Uterus (tissue), 2 donors: ENCODE results near the gene FGF14.

Experiments
- CTCF ChIP-seq, 4 experiments: fragments of 200-600 bp in 2 of 4; fragments of 450-650 bp in 2 of 4; sonication (generic) in 2 of 4; IDR thresholded peaks; one replicate each; pipeline ENCODE4 v1.5.1; 2016 to 2019; ENCODE audit warnings: antibody characterized with exemption in 4 of 4, mild to moderate bottlenecking in 2 of 4, moderate library complexity in 1 of 4
- POLR2A ChIP-seq, 2 donors: fragments of 450-650 bp; IDR thresholded peaks; one replicate each; pipeline ENCODE4 v1.6.1; 2016; ENCODE audit warnings: antibody characterized with exemption in 2 of 2, mild to moderate bottlenecking in 1 of 2, moderate library complexity in 1 of 2

GRCh38 chr13:101695870-101696516, 705.9 kb downstream of the FGF14 start:
- TF ChIP-seq CTCF (IDR thresholded peaks at IDR 0.05) (no peak), POLR2A (IDR thresholded peaks at IDR 0.05) (no peak)
